WTC11 (cell line): ENCODE measurements around the gene XIRP1. TPM values are rescaled to one million over a fixed set of nuclear protein-coding genes. Genes with fewer than 3 reads are reported as not detected.

Experiments
- ATAC-seq: fragments of 200-7000 bp; cut with Tn5 transposase; 2 replicates; pipeline ENCODE4 v1.10.0; 2021; ENCODE audit warnings: mild to moderate bottlenecking, moderate library complexity
- CTCF ChIA-PET: fragments of 300-600 bp; sonication (Branson Sonifier 250); formaldehyde crosslinking; loops from one replicate; lab custom pipeline; 2021; ENCODE audit warnings: antibody characterized with exemption; lab: Charles Lee
- POLR2A ChIA-PET: fragments of 350-600 bp; sonication (Branson Sonifier 250); formaldehyde crosslinking; loops from one replicate; lab custom pipeline; 2021; ENCODE audit warnings: antibody characterized with exemption; lab: Charles Lee
- DNase-seq: peaks from one replicate; pipeline ENCODE4 v3.0.0; 2021; ENCODE audit warnings: low spot score
- H3K27ac Mint-ChIP-seq: 2 replicates; pipeline ENCODE4 v1.8.0; 2021; ENCODE audit warnings: mixed read lengths
- H3K27me3 Mint-ChIP-seq: 2 replicates; pipeline ENCODE4 v1.8.0; 2021; ENCODE audit warnings: low read depth, mild to moderate bottlenecking, moderate library complexity, mixed read lengths
- H3K36me3 Mint-ChIP-seq: 2 replicates; pipeline ENCODE4 v1.8.0; 2021; ENCODE audit warnings: mixed read lengths
- H3K4me1 Mint-ChIP-seq: 2 replicates; pipeline ENCODE4 v1.8.0; 2022; ENCODE audit warnings: mixed read lengths
- H3K4me3 Mint-ChIP-seq: 2 replicates; pipeline ENCODE4 v1.8.0; 2021; ENCODE audit warnings: mild to moderate bottlenecking, moderate library complexity, mixed read lengths
- H3K9me3 Mint-ChIP-seq: 2 replicates; pipeline ENCODE4 v1.8.0; 2021; ENCODE audit warnings: mixed read lengths
- AFF4 ChIP-seq: sonication (generic); formaldehyde crosslinking; IDR thresholded peaks from 2 replicates; pipeline ENCODE4 v1.8.1; 2023; ENCODE audit warnings: mild to moderate bottlenecking, missing genetic modification reagents, borderline replicate concordance
- ARID4B ChIP-seq: sonication (generic); formaldehyde crosslinking; IDR thresholded peaks from 2 replicates; pipeline ENCODE4 v1.8.0; 2023; ENCODE audit warnings: missing genetic modification reagents, mild to moderate bottlenecking, borderline replicate concordance
- CBFB ChIP-seq: sonication (generic); formaldehyde crosslinking; IDR thresholded peaks from 2 replicates; pipeline ENCODE4 v1.8.1; 2022; ENCODE audit warnings: mild to moderate bottlenecking, low read depth, missing genetic modification reagents
- FOXK1 ChIP-seq: sonication (generic); formaldehyde crosslinking; IDR thresholded peaks from 2 replicates; pipeline ENCODE4 v1.8.0; 2022; ENCODE audit warnings: mild to moderate bottlenecking, moderate library complexity, missing genetic modification reagents
- GABPB1 ChIP-seq: sonication (generic); formaldehyde crosslinking; IDR thresholded peaks from 2 replicates; pipeline ENCODE4 v1.8.1; 2023; ENCODE audit warnings: mild to moderate bottlenecking, missing genetic modification reagents
- HMGXB4 ChIP-seq: sonication (generic); formaldehyde crosslinking; IDR thresholded peaks from 2 replicates; pipeline ENCODE4 v1.8.1; 2023; ENCODE audit warnings: mild to moderate bottlenecking, moderate library complexity, missing genetic modification reagents
- JAZF1 ChIP-seq: fragments of 250-450 bp; sonication (Bioruptor Pico); IDR thresholded peaks from 2 replicates; pipeline ENCODE4 v1.9.0; 2021; ENCODE audit warnings: moderate library complexity, mild to moderate bottlenecking, inconsistent platforms
- MXD4 ChIP-seq: fragments of 250-450 bp; sonication (Bioruptor Pico); IDR thresholded peaks from 2 replicates; pipeline ENCODE4 v1.8.0; 2021; ENCODE audit warnings: mild to moderate bottlenecking, moderate library complexity, borderline replicate concordance
- SMAD3 ChIP-seq: sonication (generic); formaldehyde crosslinking; IDR thresholded peaks from 2 replicates; pipeline ENCODE4 v1.8.0; 2022; ENCODE audit warnings: missing genetic modification reagents, mild to moderate bottlenecking, borderline replicate concordance
- SOX15 ChIP-seq: fragments of 250-450 bp; sonication (Bioruptor Pico); IDR thresholded peaks from 2 replicates; pipeline ENCODE4 v1.9.0; 2021; ENCODE audit warnings: mild to moderate bottlenecking
- STAT6 ChIP-seq: sonication (generic); formaldehyde crosslinking; conservative IDR thresholded peaks from 2 replicates; pipeline ENCODE4 v1.8.1; 2023; ENCODE audit warnings: mild to moderate bottlenecking, low read depth, missing genetic modification reagents, moderate library complexity
- TEAD1 ChIP-seq: sonication (generic); formaldehyde crosslinking; IDR thresholded peaks from 2 replicates; pipeline ENCODE4 v1.8.0; 2022; ENCODE audit warnings: mild to moderate bottlenecking, missing genetic modification reagents
- TP53 ChIP-seq: sonication (generic); formaldehyde crosslinking; IDR thresholded peaks from 2 replicates; pipeline ENCODE4 v1.8.1; 2023; ENCODE audit warnings: mild to moderate bottlenecking, missing genetic modification reagents
- ZNF121 ChIP-seq: sonication (generic); formaldehyde crosslinking; IDR thresholded peaks from 2 replicates; pipeline ENCODE4 v1.8.0; 2023; ENCODE audit warnings: missing genetic modification reagents
- ZNF263 ChIP-seq: sonication (generic); formaldehyde crosslinking; IDR thresholded peaks from 2 replicates; pipeline ENCODE4 v1.8.1; 2022; ENCODE audit warnings: low read depth, mild to moderate bottlenecking, moderate library complexity, missing genetic modification reagents
- ZNF416 ChIP-seq: fragments of 250-450 bp; sonication (Bioruptor Pico); IDR thresholded peaks from 2 replicates; pipeline ENCODE4 v1.9.0; 2021; ENCODE audit warnings: mild to moderate bottlenecking, inconsistent platforms
- ZNF532 ChIP-seq: fragments of 250-450 bp; sonication (Bioruptor Pico); IDR thresholded peaks from 2 replicates; pipeline ENCODE4 v1.9.0; 2021; ENCODE audit warnings: mild to moderate bottlenecking, borderline replicate concordance
- ZNF671 ChIP-seq: fragments of 250-450 bp; sonication (Bioruptor Pico); IDR thresholded peaks from 2 replicates; pipeline ENCODE4 v1.8.0; 2021; ENCODE audit warnings: mild to moderate bottlenecking
- ZSCAN18 ChIP-seq: fragments of 250-450 bp; sonication (Bioruptor Pico); IDR thresholded peaks from 2 replicates; pipeline ENCODE4 v2.1.2; 2022; ENCODE audit warnings: mild to moderate bottlenecking, moderate library complexity
- total RNA-seq: library from RNA; stranded (reverse); gene quantifications from 3 replicates; pipeline ENCODE4 v1.2.3, GENCODE V29; 2021

XIRP1 gene
- total RNA-seq, 1 experiment from 2014 or later, result not detected

GRCh38 chr3:39226106-39226741 lies 33.8 kb upstream of the XIRP1 start:
- H3K4me3 Mint-ChIP-seq, result no peak overlapping the region
- no peak for DNase-seq
- H3K4me1 Mint-ChIP-seq, result no peaks in the 10 kb centered on the region
- CTCF ChIA-PET, result interaction anchor here (0.9 kb wide), 1 partner anchor 15 kb away, joined by 4 read pairs; no protein-coding TSS in a partner anchor
- POLR2A ChIA-PET, result no interaction called here
- ATAC-seq, result no peak
- H3K27ac Mint-ChIP-seq, result no peak overlapping the region
- no peaks in the 10 kb centered on the region for H3K36me3 Mint-ChIP-seq
- H3K27me3 Mint-ChIP-seq, result peaks cover 3% of the 10 kb centered on the region; the same call in 1 of the 2 replicates
- H3K9me3 Mint-ChIP-seq, result peaks cover 12% of the 10 kb centered on the region
- TF ChIP-seq CBFB (CRISPR knock-in tag) (no peak), ARID4B (CRISPR knock-in tag) (no peak), TEAD1 (no peak), FOXK1 (CRISPR knock-in tag) (no peak), ZNF263 (CRISPR knock-in tag) (no peak), SMAD3 (no peak), TP53 (CRISPR knock-in tag) (no peak), MXD4 (CRISPR knock-in tag) (no peak), STAT6 (CRISPR knock-in tag) (no peak), GABPB1 (CRISPR knock-in tag) (no peak), ZNF532 (CRISPR knock-in tag) (no peak), AFF4 (CRISPR knock-in tag) (no peak), ZNF671 (CRISPR knock-in tag) (no peak), HMGXB4 (CRISPR knock-in tag) (no peak), JAZF1 (CRISPR knock-in tag) (no peak), ZNF121 (CRISPR knock-in tag) (no peak), ZNF416 (CRISPR knock-in tag) (no peak), SOX15 (CRISPR knock-in tag) (no peak), ZSCAN18 (no peak)
